A549 (cell line): Measurements from ENCODE around the gene WFIKKN1.

Source experiments
- CTCF ChIP-seq: fragments of >200 bp; sonication (Bioruptor Twin); formaldehyde crosslinking; IDR thresholded peaks from 3 replicates; pipeline ENCODE4 v1.5.1; 2016
- JUN ChIP-seq, 2 experiments: fragments of >200 bp; sonication (Bioruptor Twin); formaldehyde crosslinking; IDR thresholded peaks; 2 replicates in 1 of 2; 3 replicates in 1 of 2; pipeline ENCODE4 v1.6.1; 2016 to 2017
- MAX ChIP-seq: IDR thresholded peaks from 2 replicates; pipeline ENCODE4 v1.6.1; 2012
- POLR2A ChIP-seq: IDR thresholded peaks from 2 replicates; pipeline ENCODE4 v1.6.1; 2012; ENCODE audit warnings: mild to moderate bottlenecking, low read length
- USF2 ChIP-seq: fragments of 450-650 bp; IDR thresholded peaks from 2 replicates; pipeline ENCODE4 v1.6.1; 2014; ENCODE audit warnings: antibody characterized with exemption

GRCh38 chr16:586047-586644 lies 44.6 kb upstream of the WFIKKN1 start:
- TF ChIP-seq CTCF (no peak), JUN (IDR thresholded peaks at IDR 0.05) (no peak), POLR2A (no peak; the same call in 1 of the 2 replicates), USF2 (no peak), MAX (no peak)
